IMR-90 (cell line): Measurements from ENCODE around the gene LTC4S. TPM values are rescaled to one million over a fixed set of nuclear protein-coding genes. Genes with fewer than 3 reads are reported as not detected.

Experiments used
- ATAC-seq: fragments of 200-7000 bp; cut with Tn5 transposase; 2 replicates; pipeline ENCODE4 v1.9.1; 2020; ENCODE audit warnings: low read depth, mild to moderate bottlenecking, moderate library complexity
- BruUV-seq: library from RNA; stranded (reverse); fragments of 400-500 nt; replicated peaks from 2 replicates; lab custom pipeline; 2021; lab: Mats Ljungman, UMichigan
- CTCF ChIA-PET: fragments of 300-600 bp; formaldehyde crosslinking; extraction: SDS; loops from one replicate; lab custom pipeline; 2021; ENCODE audit warnings: antibody characterized with exemption; lab: Yijun Ruan, JAX
- POLR2A ChIA-PET: fragments of 300-600 bp; sonication (Branson Sonifier 250); formaldehyde crosslinking; loops from one replicate; lab custom pipeline; 2022; ENCODE audit warnings: antibody characterized with exemption; ENCODE audit not compliant: unreplicated experiment; lab: Charles Lee
- DNase-seq: peaks from one replicate; pipeline ENCODE4 v3.0.0; 2013
- H2AFZ ChIP-seq: replicated peaks from 2 replicates; pipeline ENCODE3; 2013; ENCODE audit warnings: low read length, mild to moderate bottlenecking; ENCODE audit not compliant: poor library complexity
- H2AK5ac ChIP-seq: 2 replicates; pipeline ENCODE4 v1.6.1; 2013; ENCODE audit warnings: low read depth, low read length, inconsistent platforms
- H2AK9ac ChIP-seq: replicated peaks from 2 replicates; pipeline ENCODE3; 2013; ENCODE audit warnings: mild to moderate bottlenecking, low read depth, low read length, moderate library complexity; ENCODE audit not compliant: poor library complexity
- H2BK120ac ChIP-seq: 2 replicates; pipeline ENCODE4 v1.6.1; 2013; ENCODE audit warnings: low read depth, low read length, inconsistent platforms
- H2BK15ac ChIP-seq: 3 replicates; pipeline ENCODE4 v1.6.1; 2013; ENCODE audit warnings: low read depth, low read length, inconsistent platforms
- H2BK20ac ChIP-seq: 2 replicates; pipeline ENCODE4 v1.6.1; 2013; ENCODE audit warnings: low read depth, mild to moderate bottlenecking, inconsistent platforms, low read length, moderate library complexity
- H2BK5ac ChIP-seq: 2 replicates; pipeline ENCODE4 v1.6.1; 2013; ENCODE audit warnings: mild to moderate bottlenecking, low read depth, low read length, inconsistent platforms; ENCODE audit not compliant: poor library complexity, severe bottlenecking
- H3K14ac ChIP-seq: replicated peaks from 2 replicates; pipeline ENCODE4 v1.6.1; 2013; ENCODE audit warnings: low read depth, low read length, inconsistent platforms
- H3K18ac ChIP-seq: 2 replicates; pipeline ENCODE4 v1.6.1; 2013; ENCODE audit warnings: low read depth, low read length, control low read depth
- H3K23ac ChIP-seq: 2 replicates; pipeline ENCODE4 v1.6.1; 2013; ENCODE audit warnings: low read depth, low read length, inconsistent platforms
- H3K27ac ChIP-seq: 2 replicates; pipeline ENCODE4 v1.5.1; 2013; ENCODE audit warnings: mild to moderate bottlenecking, control low read depth, low read length; ENCODE audit not compliant: insufficient read depth
- H3K27me3 ChIP-seq: 2 replicates; pipeline ENCODE4 v1.6.1; 2013; ENCODE audit warnings: low read length; ENCODE audit not compliant: control insufficient read depth, insufficient read depth
- H3K36me3 ChIP-seq: 2 replicates; pipeline ENCODE4 v1.6.1; 2013; ENCODE audit warnings: low read length, mixed read lengths; ENCODE audit not compliant: control insufficient read depth, insufficient read depth
- H3K4ac ChIP-seq: 2 replicates; pipeline ENCODE4 v1.6.1; 2013; ENCODE audit warnings: low read depth, low read length, inconsistent platforms
- H3K4me1 ChIP-seq: 2 replicates; pipeline ENCODE4 v1.6.1; 2013; ENCODE audit warnings: low read length, mixed read lengths; ENCODE audit not compliant: control insufficient read depth, insufficient read depth
- H3K4me2 ChIP-seq: 2 replicates; pipeline ENCODE4 v1.6.1; 2013; ENCODE audit warnings: low read depth, mild to moderate bottlenecking, control low read depth, low read length, moderate library complexity
- H3K4me3 ChIP-seq: 2 replicates; pipeline ENCODE4 v1.5.1; 2013; ENCODE audit warnings: low read depth, mild to moderate bottlenecking, control low read depth, low read length, moderate library complexity; ENCODE audit not compliant: insufficient read depth
- H3K56ac ChIP-seq: 2 replicates; pipeline ENCODE4 v1.6.1; 2013; ENCODE audit warnings: low read length, inconsistent platforms; ENCODE audit not compliant: insufficient read depth; ENCODE audit errors: extremely low read depth
- H3K79me1 ChIP-seq, 2 experiments: 2 replicates each; pipeline ENCODE4 v1.6.1; 2013; ENCODE audit warnings: low read length in 2 of 2, inconsistent platforms in 1 of 2, low read depth in 1 of 2
- H3K9ac ChIP-seq: 2 replicates; pipeline ENCODE4 v1.6.1; 2013; ENCODE audit warnings: low read depth, low read length, control low read depth
- H3K9me1 ChIP-seq: 2 replicates; pipeline ENCODE4 v1.6.1; 2013; ENCODE audit warnings: low read length, inconsistent platforms; ENCODE audit not compliant: insufficient read depth
- H3K9me3 ChIP-seq: 2 replicates; pipeline ENCODE4 v1.6.1; 2013; ENCODE audit warnings: low read length; ENCODE audit not compliant: control insufficient read depth, insufficient read depth
- H4K20me1 ChIP-seq: 2 replicates; pipeline ENCODE4 v1.6.1; 2013; ENCODE audit warnings: low read length, inconsistent platforms; ENCODE audit not compliant: insufficient read depth
- H4K5ac ChIP-seq: 2 replicates; pipeline ENCODE4 v1.6.1; 2013; ENCODE audit warnings: mild to moderate bottlenecking, low read depth, low read length, control low read depth
- H4K8ac ChIP-seq, 2 experiments: 2 replicates each; pipeline ENCODE4 v1.6.1; 2013; ENCODE audit warnings: low read depth in 2 of 2, low read length in 2 of 2, control low read depth in 1 of 2, inconsistent platforms in 1 of 2
- H4K91ac ChIP-seq: 2 replicates; pipeline ENCODE4 v1.6.1; 2013; ENCODE audit warnings: low read depth, low read length, inconsistent platforms; ENCODE audit not compliant: insufficient read depth
- CEBPB ChIP-seq: IDR thresholded peaks from 2 replicates; pipeline ENCODE4 v1.6.1; 2012; ENCODE audit warnings: low read depth, low read length, improper control_type of control experiment
- CHD1 ChIP-seq: IDR thresholded peaks from 2 replicates; pipeline ENCODE4 v1.6.1; 2012; ENCODE audit warnings: low read depth, low read length, improper control_type of control experiment
- CTCF ChIP-seq: conservative IDR thresholded peaks from 2 replicates; pipeline ENCODE4 v1.5.1; 2012; ENCODE audit warnings: mild to moderate bottlenecking, low read depth, low read length, improper control_type of control experiment
- FOS ChIP-seq: fragments of 150-350 bp; IDR thresholded peaks from 2 replicates; pipeline ENCODE4 v1.6.1; 2016; ENCODE audit warnings: low read depth, low read length
- POLR2A ChIP-seq: IDR thresholded peaks from 2 replicates; pipeline ENCODE4 v1.6.1; 2012; ENCODE audit warnings: mild to moderate bottlenecking, low read depth, low read length
- WGBS, 2 experiments: methylation state at CpG; one replicate each; pipeline versions ENCODE4 v1.1.5 to v1.1.7; 2013; ENCODE audit warnings: missing lambda C conversion rate in 2 of 2; ENCODE audit not compliant: insufficient read length in 1 of 2; ENCODE audit errors: extremely low coverage in 2 of 2; 5-methylcytosine and 5-hydroxymethylcytosine counted together
- dilution Hi-C: fragments of 300-500 bp; cut with HindIII; formaldehyde crosslinking; loops from one replicate; pipeline ENCODE4 v1.14.3; 2018; ENCODE audit warnings: low sequenced_read_pairs; ENCODE audit not compliant: unreplicated experiment
- in situ Hi-C: fragments of 300-500 bp; cut with MboI; formaldehyde crosslinking; loops from 3 replicates; pipeline ENCODE4 v1.14.3; 2019; ENCODE audit warnings: low sequenced_read_pairs, inconsistent platforms, mixed read lengths
- intact Hi-C: fragments of 100-400 bp; cut with micrococcal nuclease; formaldehyde crosslinking; loops from 2 replicates; pipeline ENCODE4 v1.10.0; 2022
- polyA plus RNA-seq, 3 experiments: library from polyadenylated mRNA; depleted of rRNA; stranded (reverse); fragments of >200 nt; gene quantifications; 2 replicates each; pipeline ENCODE4 v1.2.3, GENCODE V29; 2012; ENCODE audit warnings: low replicate concordance in 1 of 3
- total RNA-seq: library from RNA; depleted of rRNA; stranded (reverse); fragments of >200 nt; gene quantifications from 2 replicates; pipeline ENCODE4 v1.2.3, GENCODE V29; 2012

Gene LTC4S
- total and polyA plus RNA-seq, 2 of the 4 experiments (the other 2 are of a cell fraction): 0.72 TPM; not detected in 1

GRCh38 chr5:179777456-179777855 is 16.3 kb upstream of the LTC4S start:
- H3K4me1 ChIP-seq: no peaks in the 10 kb centered on the region
- H2AK5ac ChIP-seq: no peak overlapping the region
- H3K4me2 ChIP-seq: no peak overlapping the region
- DNase-seq (no peak), ATAC-seq (no peak)
- H4K91ac ChIP-seq: no peak overlapping the region
- H2BK15ac ChIP-seq: no peak overlapping the region
- no peak overlapping the region for H3K18ac ChIP-seq
- no peak overlapping the region for H3K9ac ChIP-seq
- TF ChIP-seq CEBPB (no peak), POLR2A (no peak), CHD1 (no peak), FOS (no peak), CTCF (no peak)
- in situ Hi-C loops: no loop called here
- intact Hi-C loops: no loop called here
- H3K4ac ChIP-seq: no peak overlapping the region
- POLR2A ChIA-PET: no interaction called here
- peaks cover 9 to 15% of the 10 kb centered on the region in 2 experiments for H3K79me1 ChIP-seq
- H4K5ac ChIP-seq: no peak overlapping the region
- CTCF ChIA-PET: no interaction called here
- no peak overlapping the region for H2BK5ac ChIP-seq
- no peak overlapping the region for H2BK120ac ChIP-seq
- 0 out of 2 replicates have a peak, but pooled peaks cover 3% of the 10 kb centered on the region for H4K20me1 ChIP-seq
- H3K36me3 ChIP-seq: peaks cover 61% of the 10 kb centered on the region
- no peak overlapping the region for H3K56ac ChIP-seq
- no peak overlapping the region for H3K14ac ChIP-seq
- no peaks in the 10 kb centered on the region for H3K9me1 ChIP-seq
- no TSS peak for BruUV-seq
- dilution Hi-C loops: no loop called here
- H4K8ac ChIP-seq: no peak overlapping the region
- H2AK9ac ChIP-seq: no peak overlapping the region
- 100% methylated on average over 2 of the region's 10 CpGs; no CpG with 5 or more reads in 1 of the 2 experiments for WGBS, 2 experiments
- H2AFZ ChIP-seq: no peak overlapping the region
- no peaks in the 10 kb centered on the region for H3K27me3 ChIP-seq
- no peak overlapping the region for H3K27ac ChIP-seq
- no peak overlapping the region for H3K4me3 ChIP-seq
- no peak overlapping the region for H2BK20ac ChIP-seq
- no peak overlapping the region for H3K23ac ChIP-seq
- no peaks in the 10 kb centered on the region for H3K9me3 ChIP-seq
